PC-3 (cell line): ENCODE results near the gene RALY.

Experiments
- EZH2phosphoT487 ChIP-seq: fragments of 300-600 bp; sonication (generic); IDR thresholded peaks from 2 replicates; pipeline ENCODE4 v1.6.1; 2018; ENCODE audit warnings: mild to moderate bottlenecking, antibody characterized with exemption, low read length, borderline replicate concordance
- TF ChIP-seq, protein P1 (sequence below): fragments of 300-600 bp; sonication (generic); conservative IDR thresholded peaks from 2 replicates; pipeline ENCODE4 v1.5.1; 2017; ENCODE audit warnings: antibody characterized with exemption, low read depth, mild to moderate bottlenecking, low read length

DNA sequence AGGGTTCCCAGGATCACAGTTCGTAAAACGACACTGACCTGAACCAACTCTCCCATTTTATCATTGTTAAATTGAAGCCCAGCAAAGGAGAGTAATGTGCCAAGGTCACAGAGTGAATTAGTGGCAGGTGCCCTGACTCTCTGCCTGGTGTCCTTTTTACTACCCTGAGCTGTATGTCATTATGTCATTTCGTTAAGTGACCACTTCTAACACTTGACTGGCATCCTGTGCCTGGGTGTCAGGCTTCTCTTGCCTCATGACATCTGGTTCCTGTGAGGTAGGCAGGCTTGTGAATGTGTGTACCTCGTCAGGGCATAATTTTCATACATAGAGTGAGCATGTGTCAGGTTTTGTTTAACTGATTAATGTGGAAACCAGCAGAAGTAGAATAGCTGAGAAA, 48.6 kb downstream of the RALY start:
- TF ChIP-seq, protein P1, sequence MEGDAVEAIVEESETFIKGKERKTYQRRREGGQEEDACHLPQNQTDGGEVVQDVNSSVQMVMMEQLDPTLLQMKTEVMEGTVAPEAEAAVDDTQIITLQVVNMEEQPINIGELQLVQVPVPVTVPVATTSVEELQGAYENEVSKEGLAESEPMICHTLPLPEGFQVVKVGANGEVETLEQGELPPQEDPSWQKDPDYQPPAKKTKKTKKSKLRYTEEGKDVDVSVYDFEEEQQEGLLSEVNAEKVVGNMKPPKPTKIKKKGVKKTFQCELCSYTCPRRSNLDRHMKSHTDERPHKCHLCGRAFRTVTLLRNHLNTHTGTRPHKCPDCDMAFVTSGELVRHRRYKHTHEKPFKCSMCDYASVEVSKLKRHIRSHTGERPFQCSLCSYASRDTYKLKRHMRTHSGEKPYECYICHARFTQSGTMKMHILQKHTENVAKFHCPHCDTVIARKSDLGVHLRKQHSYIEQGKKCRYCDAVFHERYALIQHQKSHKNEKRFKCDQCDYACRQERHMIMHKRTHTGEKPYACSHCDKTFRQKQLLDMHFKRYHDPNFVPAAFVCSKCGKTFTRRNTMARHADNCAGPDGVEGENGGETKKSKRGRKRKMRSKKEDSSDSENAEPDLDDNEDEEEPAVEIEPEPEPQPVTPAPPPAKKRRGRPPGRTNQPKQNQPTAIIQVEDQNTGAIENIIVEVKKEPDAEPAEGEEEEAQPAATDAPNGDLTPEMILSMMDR, result no peak
- TF ChIP-seq EZH2phosphoT487, result no peak
